Measurements from ENCODE around the gene RAP1GAP2.

Gene RAP1GAP2

GRCh38 chr17:2964370-2964769 is 168.1 kb downstream of the RAP1GAP2 start:
- no peaks in the 10 kb centered on the region for H3K4me1 Mint-ChIP-seq (ENCODE audit: low read depth)
- no peak overlapping the region for H3K4me3 Mint-ChIP-seq
- H3K36me3 Mint-ChIP-seq (ENCODE audit: low read depth): peaks cover 12% of the 10 kb centered on the region
- no peaks in the 10 kb centered on the region for H3K9me3 Mint-ChIP-seq
- no peak for DNase-seq
- no peaks in the 10 kb centered on the region for H3K27me3 Mint-ChIP-seq
- no peak overlapping the region for H3K27ac Mint-ChIP-seq

GRCh38 chr17:2964831-2965230 is 168.6 kb downstream of the RAP1GAP2 start:
- no peak overlapping the region for H3K27ac Mint-ChIP-seq
- no peaks in the 10 kb centered on the region for H3K27me3 Mint-ChIP-seq
- no peak for DNase-seq
- no peak overlapping the region for H3K4me3 Mint-ChIP-seq
- H3K36me3 Mint-ChIP-seq (ENCODE audit: low read depth): peaks cover 12% of the 10 kb centered on the region
- H3K9me3 Mint-ChIP-seq: no peaks in the 10 kb centered on the region
- no peaks in the 10 kb centered on the region for H3K4me1 Mint-ChIP-seq (ENCODE audit: low read depth)

- Mint-ChIP-seq H3K4me3 (no peak overlapping the region), H3K27me3 (no peaks in the 10 kb centered on the region), H3K36me3 (ENCODE audit: low read depth) (peaks cover 12% of the 10 kb centered on the region), H3K27ac (no peak overlapping the region), H3K4me1 (ENCODE audit: low read depth) (no peaks in the 10 kb centered on the region), H3K9me3 (no peaks in the 10 kb centered on the region)
- DNase-seq: no peak
Observed at GRCh38 chr17:2965621-2966595, 169.7 kb downstream of the RAP1GAP2 start.

- H3K27me3 Mint-ChIP-seq: no peaks in the 10 kb centered on the region
- H3K4me3 Mint-ChIP-seq: no peak overlapping the region
- H3K4me1 Mint-ChIP-seq (ENCODE audit: low read depth): no peaks in the 10 kb centered on the region
- peaks cover 12% of the 10 kb centered on the region for H3K36me3 Mint-ChIP-seq (ENCODE audit: low read depth)
- no peaks in the 10 kb centered on the region for H3K9me3 Mint-ChIP-seq
- no peak overlapping the region for H3K27ac Mint-ChIP-seq
- no peak for DNase-seq
Observed at GRCh38 chr17:2967515-2967914, 171.3 kb downstream of the RAP1GAP2 start.

GRCh38 chr17:2971851-2972250 is 175.6 kb downstream of the RAP1GAP2 start:
- DNase-seq: no peak
- Mint-ChIP-seq H3K27me3 (no peaks in the 10 kb centered on the region), H3K4me3 (no peak overlapping the region), H3K9me3 (no peaks in the 10 kb centered on the region), H3K36me3 (ENCODE audit: low read depth) (peaks cover 3% of the 10 kb centered on the region), H3K4me1 (ENCODE audit: low read depth) (no peaks in the 10 kb centered on the region), H3K27ac (no peak overlapping the region)

- Mint-ChIP-seq H3K36me3 (ENCODE audit: low read depth) (peaks cover 2% of the 10 kb centered on the region), H3K4me1 (ENCODE audit: low read depth) (no peaks in the 10 kb centered on the region), H3K9me3 (no peaks in the 10 kb centered on the region), H3K27ac (no peak overlapping the region), H3K4me3 (no peak overlapping the region), H3K27me3 (no peaks in the 10 kb centered on the region)
- DNase-seq: no peak
Observed at GRCh38 chr17:2972749-2973148, 176.5 kb downstream of the RAP1GAP2 start.

GRCh38 chr17:2974347-2974746 is 178.1 kb downstream of the RAP1GAP2 start:
- H3K27ac Mint-ChIP-seq: no peak overlapping the region

GRCh38 chr17:2975469-2975958 is 179.3 kb downstream of the RAP1GAP2 start:
- Mint-ChIP-seq H3K4me1 (ENCODE audit: low read depth) (no peaks in the 10 kb centered on the region), H3K4me3 (no peak overlapping the region), H3K27ac (no peak overlapping the region), H3K36me3 (ENCODE audit: low read depth) (peaks cover 2% of the 10 kb centered on the region), H3K27me3 (no peaks in the 10 kb centered on the region), H3K9me3 (no peaks in the 10 kb centered on the region)
- DNase-seq: no peak

More at GRCh38 chr17:2974347-2974746, 178.1 kb downstream of the RAP1GAP2 start:
- Mint-ChIP-seq H3K36me3 (ENCODE audit: low read depth) (no peaks in the 10 kb centered on the region), H3K4me1 (ENCODE audit: low read depth) (no peaks in the 10 kb centered on the region), H3K27me3 (no peaks in the 10 kb centered on the region), H3K9me3 (no peaks in the 10 kb centered on the region), H3K4me3 (no peak overlapping the region)
- DNase-seq: no peak

GRCh38 chr17:2977157-2977556 is 180.9 kb downstream of the RAP1GAP2 start:
- Mint-ChIP-seq H3K36me3 (ENCODE audit: low read depth) (peaks cover 13% of the 10 kb centered on the region), H3K9me3 (no peaks in the 10 kb centered on the region), H3K27ac (no peak overlapping the region), H3K4me3 (no peak overlapping the region), H3K4me1 (ENCODE audit: low read depth) (no peaks in the 10 kb centered on the region), H3K27me3 (no peaks in the 10 kb centered on the region)
- DNase-seq: no peak

GRCh38 chr17:2978116-2978515 is 181.9 kb downstream of the RAP1GAP2 start:
- no peaks in the 10 kb centered on the region for H3K4me1 Mint-ChIP-seq (ENCODE audit: low read depth)
- H3K9me3 Mint-ChIP-seq: no peaks in the 10 kb centered on the region
- H3K4me3 Mint-ChIP-seq: no peak overlapping the region
- H3K36me3 Mint-ChIP-seq (ENCODE audit: low read depth): peaks cover 21% of the 10 kb centered on the region
- DNase-seq: no peak
- no peaks in the 10 kb centered on the region for H3K27me3 Mint-ChIP-seq
- no peak overlapping the region for H3K27ac Mint-ChIP-seq

GRCh38 chr17:2978991-2979390 is 182.8 kb downstream of the RAP1GAP2 start:
- Mint-ChIP-seq H3K4me3 (no peak overlapping the region), H3K4me1 (ENCODE audit: low read depth) (no peaks in the 10 kb centered on the region), H3K36me3 (ENCODE audit: low read depth) (peaks cover 25% of the 10 kb centered on the region), H3K9me3 (no peaks in the 10 kb centered on the region), H3K27ac (no peak overlapping the region), H3K27me3 (no peaks in the 10 kb centered on the region)
- no peak for DNase-seq

- no peaks in the 10 kb centered on the region for H3K9me3 Mint-ChIP-seq
- H3K27me3 Mint-ChIP-seq: no peaks in the 10 kb centered on the region
- DNase-seq: no peak
- H3K36me3 Mint-ChIP-seq (ENCODE audit: low read depth): peaks cover 28% of the 10 kb centered on the region
- no peak overlapping the region for H3K4me3 Mint-ChIP-seq
- no peak overlapping the region for H3K27ac Mint-ChIP-seq
- H3K4me1 Mint-ChIP-seq (ENCODE audit: low read depth): no peaks in the 10 kb centered on the region
Observed at GRCh38 chr17:2980211-2980903, 184.1 kb downstream of the RAP1GAP2 start.

- no peak overlapping the region for H3K27ac Mint-ChIP-seq
- H3K36me3 Mint-ChIP-seq (ENCODE audit: low read depth): peaks cover 29% of the 10 kb centered on the region
- H3K4me1 Mint-ChIP-seq (ENCODE audit: low read depth): no peaks in the 10 kb centered on the region
- no peaks in the 10 kb centered on the region for H3K27me3 Mint-ChIP-seq
- no peak for DNase-seq
- no peaks in the 10 kb centered on the region for H3K9me3 Mint-ChIP-seq
- H3K4me3 Mint-ChIP-seq: no peak overlapping the region
Observed at GRCh38 chr17:2980904-2981246, 184.6 kb downstream of the RAP1GAP2 start.

GRCh38 chr17:2981325-2981724 is 185.1 kb downstream of the RAP1GAP2 start:
- H3K4me3 Mint-ChIP-seq: no peak overlapping the region
- DNase-seq: no peak
- no peaks in the 10 kb centered on the region for H3K27me3 Mint-ChIP-seq
- H3K4me1 Mint-ChIP-seq (ENCODE audit: low read depth): no peaks in the 10 kb centered on the region
- H3K36me3 Mint-ChIP-seq (ENCODE audit: low read depth): peaks cover 29% of the 10 kb centered on the region
- no peaks in the 10 kb centered on the region for H3K9me3 Mint-ChIP-seq
- no peak overlapping the region for H3K27ac Mint-ChIP-seq

- no peak overlapping the region for H3K4me3 Mint-ChIP-seq
- H3K27ac Mint-ChIP-seq: no peak overlapping the region
- H3K9me3 Mint-ChIP-seq: no peaks in the 10 kb centered on the region
- peaks cover 29% of the 10 kb centered on the region for H3K36me3 Mint-ChIP-seq (ENCODE audit: low read depth)
- no peaks in the 10 kb centered on the region for H3K27me3 Mint-ChIP-seq
- DNase-seq: no peak
- no peaks in the 10 kb centered on the region for H3K4me1 Mint-ChIP-seq (ENCODE audit: low read depth)
Observed at GRCh38 chr17:2982854-2983253, 186.6 kb downstream of the RAP1GAP2 start.

Data from activated T-cell treated with anti-CD3 and anti-CD28 coated beads, Interleukin-2, amount 50 U/mL, for 24 hours (primary cell).